CD14-positive monocyte (primary cell): ENCODE measurements around the gene ARHGAP45. TPM values are rescaled to one million over a fixed set of nuclear protein-coding genes. Genes with fewer than 3 reads are reported as not detected.

Source experiments
- DNase-seq, 3 donors: peaks; one replicate each; pipeline ENCODE4 v3.0.0-alpha.2; 2011 to 2022
- H2AFZ ChIP-seq: 2 replicates; pipeline ENCODE4 v1.6.0; 2012; ENCODE audit warnings: mild to moderate bottlenecking, low read depth, low read length, inconsistent platforms; ENCODE audit not compliant: insufficient read depth, poor library complexity, severe bottlenecking
- H3K27ac ChIP-seq, 2 donors: 1 replicate in 1 of 2; 2 replicates in 1 of 2; pipeline ENCODE4 v1.5.1; 2012 to 2013; ENCODE audit warnings: low read length in 2 of 2, control low read depth in 1 of 2, inconsistent platforms in 1 of 2, low read depth in 1 of 2, mild to moderate bottlenecking in 1 of 2
- H3K27me3 ChIP-seq, 2 donors: one replicate each; pipeline versions ENCODE4 v1.6.0 to v1.6.1; 2011 to 2013; ENCODE audit warnings: low read length in 2 of 2; ENCODE audit not compliant: control insufficient read depth in 2 of 2, insufficient read depth in 2 of 2
- H3K36me3 ChIP-seq, 2 donors: replicated peaks in 1 of 2; 1 replicate in 1 of 2; 2 replicates in 1 of 2; pipeline versions ENCODE4 v1.5.1 to v1.6.1; 2012 to 2013; ENCODE audit warnings: low read length in 2 of 2, control low read depth in 1 of 2, inconsistent platforms in 1 of 2, mild to moderate bottlenecking in 1 of 2; ENCODE audit not compliant: insufficient read depth in 2 of 2, control insufficient read depth in 1 of 2
- H3K4me1 ChIP-seq, 2 donors: 1 replicate in 1 of 2; 2 replicates in 1 of 2; pipeline versions ENCODE4 v1.5.1 to v1.6.1; 2012 to 2013; ENCODE audit warnings: low read length in 2 of 2, control low read depth in 1 of 2, inconsistent platforms in 1 of 2, mild to moderate bottlenecking in 1 of 2, moderate library complexity in 1 of 2; ENCODE audit not compliant: insufficient read depth in 2 of 2, control insufficient read depth in 1 of 2
- H3K4me2 ChIP-seq: replicated peaks from 2 replicates; pipeline ENCODE3; 2012; ENCODE audit warnings: low read length, moderate library complexity, mild to moderate bottlenecking; ENCODE audit not compliant: poor library complexity, severe bottlenecking; ENCODE audit errors: extremely low read depth
- H3K4me3 ChIP-seq, 3 experiments: fragments of 200-600 bp in 1 of 3; sonication (generic) in 1 of 3; replicated peaks in 1 of 3; 1 replicate in 2 of 3; 2 replicates in 1 of 3; pipeline ENCODE4 v1.5.1; 2011 to 2013; ENCODE audit warnings: low read length in 3 of 3, mild to moderate bottlenecking in 3 of 3, control low read depth in 2 of 3, low read depth in 2 of 3, inconsistent platforms in 1 of 3, moderate library complexity in 1 of 3
- H3K79me2 ChIP-seq: 2 replicates; pipeline ENCODE4 v1.6.0; 2012; ENCODE audit warnings: mild to moderate bottlenecking, control low read depth, inconsistent platforms, low read length, moderate library complexity; ENCODE audit not compliant: insufficient read depth
- H3K9ac ChIP-seq: 2 replicates; pipeline ENCODE4 v1.6.0; 2017; ENCODE audit warnings: low read length, mild to moderate bottlenecking; ENCODE audit not compliant: insufficient read depth, poor library complexity, severe bottlenecking
- H3K9me3 ChIP-seq, 2 donors: replicated peaks in 1 of 2; 1 replicate in 1 of 2; 2 replicates in 1 of 2; pipeline versions ENCODE4 v1.5.1 to v1.6.1; 2012 to 2013; ENCODE audit warnings: low read length in 2 of 2, control low read depth in 1 of 2; ENCODE audit not compliant: control insufficient read depth in 1 of 2, insufficient read depth in 1 of 2
- H4K20me1 ChIP-seq: 2 replicates; pipeline ENCODE4 v1.6.0; 2012; ENCODE audit warnings: mild to moderate bottlenecking, low read length, control low read depth, moderate library complexity; ENCODE audit not compliant: insufficient read depth
- H3K27ac Mint-ChIP-seq, 7 donors: one replicate each; pipeline ENCODE4 v1.8.0; 2020; ENCODE audit warnings: mild to moderate bottlenecking in 7 of 7, mixed read lengths in 7 of 7, moderate library complexity in 6 of 7, inconsistent platforms in 2 of 7
- H3K27me3 Mint-ChIP-seq, 3 donors: one replicate each; pipeline ENCODE4 v1.8.0; 2021 to 2022; ENCODE audit warnings: low read depth in 3 of 3, mild to moderate bottlenecking in 3 of 3, mixed read lengths in 3 of 3, moderate library complexity in 3 of 3, inconsistent platforms in 1 of 3
- H3K36me3 Mint-ChIP-seq, 2 donors: one replicate each; pipeline ENCODE4 v1.8.0; 2020; ENCODE audit warnings: mixed read lengths in 2 of 2, inconsistent platforms in 1 of 2, mild to moderate bottlenecking in 1 of 2
- H3K4me1 Mint-ChIP-seq: one replicate; pipeline ENCODE4 v1.8.0; 2020; ENCODE audit warnings: mild to moderate bottlenecking, mixed read lengths
- H3K4me3 Mint-ChIP-seq, 2 donors: one replicate each; pipeline ENCODE4 v1.8.0; 2020; ENCODE audit warnings: mild to moderate bottlenecking in 2 of 2, mixed read lengths in 2 of 2, moderate library complexity in 1 of 2
- H3K9me3 Mint-ChIP-seq, 7 donors: one replicate each; pipeline ENCODE4 v1.8.0; 2020 to 2022; ENCODE audit warnings: mixed read lengths in 7 of 7, mild to moderate bottlenecking in 6 of 7, moderate library complexity in 6 of 7, inconsistent platforms in 2 of 7
- WGBS: methylation state at CpG from one replicate; pipeline ENCODE4 v1.1.5; 2013; ENCODE audit warnings: missing lambda C conversion rate; ENCODE audit not compliant: insufficient coverage; 5-methylcytosine and 5-hydroxymethylcytosine counted together
- intact Hi-C, 2 donors: fragments of 100-400 bp; cut with micrococcal nuclease; formaldehyde crosslinking; loops; one replicate each; pipeline versions ENCODE4 v1.15.0 to v1.15.1; 2023
- polyA plus RNA-seq, 3 donors: library from polyadenylated mRNA; depleted of rRNA in 1 of 3; unstranded in 2 of 3; stranded (reverse) in 1 of 3; fragments of 300-500 nt in 2 of 3; fragments of >200 nt in 1 of 3; fragmentation: Illumina TruSeq in 2 of 3; gene quantifications; 1 replicate in 2 of 3; 2 replicates in 1 of 3; pipeline ENCODE4 v1.2.3, GENCODE V29; 2012 to 2021
- TF ChIP-seq, protein P1 (sequence below): fragments of 200-600 bp; IDR thresholded peaks from one replicate; pipeline ENCODE4 v1.8.0; 2022; ENCODE audit warnings: antibody characterized with exemption, mild to moderate bottlenecking

The ARHGAP45 gene
- polyA plus RNA-seq, 3 donors: 108 to 308 (median 137) TPM

- peak overlapping the region; percentile 99 for H3K4me2 ChIP-seq
- peak overlapping the region; percentile 93 to 100 (median 98) for H3K4me3 ChIP-seq
- H2AFZ ChIP-seq: no peak overlapping the region
- Mint-ChIP-seq H3K27me3 (peaks cover 0 to 3% (median 2%) of the 10 kb centered on the region in 3 donors), H3K27ac (peak overlapping the region; percentile 84 to 98 (median 93)), H3K36me3 (peaks cover 20 to 36% of the 10 kb centered on the region in 2 donors), H3K9me3 (peaks cover 0 to 5% (median 0%) of the 10 kb centered on the region in 7 donors), H3K4me3 (peak overlapping the region; percentile 90 to 95), H3K4me1 (peaks cover 57% of the 10 kb centered on the region)
- H3K79me2 ChIP-seq: peaks cover 60% of the 10 kb centered on the region
- DNase-seq: peak in 1 of 3 donors; percentile 51
- intact Hi-C loops: loop anchor here (5.0 kb wide), 2 partner anchors 35 to 45 kb away; partner anchors contain the start of genes GPX4 (in 2 of the 2), RNU6-2 (in 1 of the 2) and TMEM259 (in 1 of the 2)
- 0% methylated on average over 29 of the region's 38 CpGs for WGBS
- H4K20me1 ChIP-seq: peaks cover 72% of the 10 kb centered on the region
- no peaks in the 10 kb centered on the region for H3K27me3 ChIP-seq
- no peaks in the 10 kb centered on the region for H3K9me3 ChIP-seq
- H3K4me1 ChIP-seq: peaks cover 65 to 85% of the 10 kb centered on the region in 2 donors
- TF ChIP-seq, protein P1, sequence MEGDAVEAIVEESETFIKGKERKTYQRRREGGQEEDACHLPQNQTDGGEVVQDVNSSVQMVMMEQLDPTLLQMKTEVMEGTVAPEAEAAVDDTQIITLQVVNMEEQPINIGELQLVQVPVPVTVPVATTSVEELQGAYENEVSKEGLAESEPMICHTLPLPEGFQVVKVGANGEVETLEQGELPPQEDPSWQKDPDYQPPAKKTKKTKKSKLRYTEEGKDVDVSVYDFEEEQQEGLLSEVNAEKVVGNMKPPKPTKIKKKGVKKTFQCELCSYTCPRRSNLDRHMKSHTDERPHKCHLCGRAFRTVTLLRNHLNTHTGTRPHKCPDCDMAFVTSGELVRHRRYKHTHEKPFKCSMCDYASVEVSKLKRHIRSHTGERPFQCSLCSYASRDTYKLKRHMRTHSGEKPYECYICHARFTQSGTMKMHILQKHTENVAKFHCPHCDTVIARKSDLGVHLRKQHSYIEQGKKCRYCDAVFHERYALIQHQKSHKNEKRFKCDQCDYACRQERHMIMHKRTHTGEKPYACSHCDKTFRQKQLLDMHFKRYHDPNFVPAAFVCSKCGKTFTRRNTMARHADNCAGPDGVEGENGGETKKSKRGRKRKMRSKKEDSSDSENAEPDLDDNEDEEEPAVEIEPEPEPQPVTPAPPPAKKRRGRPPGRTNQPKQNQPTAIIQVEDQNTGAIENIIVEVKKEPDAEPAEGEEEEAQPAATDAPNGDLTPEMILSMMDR: no peak
- H3K36me3 ChIP-seq: peaks cover 21% of the 10 kb centered on the region in 2 donors
- H3K27ac ChIP-seq: peak overlapping the region; percentile 89 to 93
- H3K9ac ChIP-seq: peak overlapping the region; percentile 97
Measured at GRCh38 chr19:1067341-1067957, 482 bp downstream of the ARHGAP45 start.

GRCh38 chr19:1068009-1069001 is 1.3 kb downstream of the ARHGAP45 start:
- Mint-ChIP-seq H3K27me3 (peaks cover 0 to 3% (median 2%) of the 10 kb centered on the region in 3 donors), H3K4me3 (peak overlapping the region; percentile 90 to 95), H3K9me3 (peaks cover 0 to under 1% (median 0%) of the 10 kb centered on the region in 7 donors), H3K4me1 (peaks cover 66% of the 10 kb centered on the region), H3K36me3 (peaks cover 28 to 45% of the 10 kb centered on the region in 2 donors), H3K27ac (peak overlapping the region; percentile 92 to 98 (median 93))
- peak overlapping the region; percentile 93 to 100 (median 98) for H3K4me3 ChIP-seq
- H3K9me3 ChIP-seq: no peaks in the 10 kb centered on the region
- H3K4me2 ChIP-seq: peak overlapping the region; percentile 99
- peaks cover 73 to 89% of the 10 kb centered on the region in 2 donors for H3K4me1 ChIP-seq
- H3K36me3 ChIP-seq: peaks cover 29 to 30% of the 10 kb centered on the region in 2 donors
- H3K79me2 ChIP-seq: peaks cover 69% of the 10 kb centered on the region
- H4K20me1 ChIP-seq: peaks cover 75% of the 10 kb centered on the region
- WGBS: 9% methylated on average over 37 of the region's 45 CpGs
- peak overlapping the region; percentile 89 to 93 for H3K27ac ChIP-seq
- H3K27me3 ChIP-seq: no peaks in the 10 kb centered on the region
- TF ChIP-seq, protein P1: no peak
- H3K9ac ChIP-seq: peak overlapping the region; percentile 97
- peak; percentile 72 to 80 (median 73) for DNase-seq
- H2AFZ ChIP-seq: no peak overlapping the region
- intact Hi-C loops: loop anchor here (1.0 to 5.0 kb wide), 3 partner anchors 9 to 46 kb away; partner anchors contain the start of genes GPX4 (in 2 of the 2), RNU6-2 (in 1 of the 2) and TMEM259 (in 1 of the 2)
